SH-SY5Y (cell line): Measurements from ENCODE around the gene IL17RE.

ENCODE experiments used
- GATA2 ChIP-seq: IDR thresholded peaks from 2 replicates; pipeline ENCODE4 v1.6.1; 2011; ENCODE audit warnings: mild to moderate bottlenecking, low read depth, low read length
- GATA3 ChIP-seq: IDR thresholded peaks from 2 replicates; pipeline ENCODE4 v1.6.1; 2011; ENCODE audit warnings: low read depth, mild to moderate bottlenecking, low read length, moderate library complexity

Gene IL17RE

DNA sequence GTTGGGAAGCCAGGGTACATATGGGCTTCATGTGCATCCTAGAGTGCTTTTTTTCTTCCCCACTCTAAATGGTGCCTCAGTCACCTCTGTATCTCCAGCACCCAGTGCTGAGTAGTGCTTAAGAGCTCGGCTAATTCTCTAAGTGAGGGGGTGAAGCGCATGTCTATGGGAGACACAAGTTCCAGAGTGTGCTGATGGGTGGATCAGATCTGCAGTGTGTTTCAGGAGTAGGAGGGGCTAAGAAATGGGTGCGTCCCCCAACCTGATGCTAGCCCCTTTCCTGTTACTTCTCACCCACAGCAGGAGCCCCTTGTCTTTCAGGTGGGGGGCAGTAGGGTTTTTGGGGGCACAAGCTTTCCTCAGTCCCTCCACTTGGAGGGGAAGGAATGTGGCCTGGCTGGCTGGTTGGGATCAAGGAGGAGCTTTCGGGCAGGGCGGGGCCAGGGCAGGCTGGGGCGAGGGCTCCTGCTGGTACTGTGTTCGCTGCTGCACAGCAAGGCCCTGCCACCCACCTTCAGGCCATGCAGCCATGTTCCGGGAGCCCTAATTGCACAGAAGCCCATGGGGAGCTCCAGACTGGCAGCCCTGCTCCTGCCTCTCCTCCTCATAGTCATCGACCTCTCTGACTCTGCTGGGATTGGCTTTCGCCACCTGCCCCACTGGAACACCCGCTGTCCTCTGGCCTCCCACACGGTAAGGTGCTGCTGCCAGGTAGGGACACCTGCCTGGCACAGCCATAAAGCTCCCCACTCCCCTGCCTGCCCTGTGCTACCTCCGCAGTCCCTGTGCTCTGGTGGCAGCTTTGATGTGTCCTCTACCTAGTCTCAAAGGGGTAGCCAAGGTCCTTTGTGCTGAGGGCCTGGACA is at the start of gene IL17RE:
Gene IL17RE, plus strand, starts transcription at position 477 of the 866 bp plus-strand sequence. Its CDS starts 85 bp downstream, at position 562.
- TF ChIP-seq GATA3 = no peak
- TF ChIP-seq GATA2 = no peak

DNA sequence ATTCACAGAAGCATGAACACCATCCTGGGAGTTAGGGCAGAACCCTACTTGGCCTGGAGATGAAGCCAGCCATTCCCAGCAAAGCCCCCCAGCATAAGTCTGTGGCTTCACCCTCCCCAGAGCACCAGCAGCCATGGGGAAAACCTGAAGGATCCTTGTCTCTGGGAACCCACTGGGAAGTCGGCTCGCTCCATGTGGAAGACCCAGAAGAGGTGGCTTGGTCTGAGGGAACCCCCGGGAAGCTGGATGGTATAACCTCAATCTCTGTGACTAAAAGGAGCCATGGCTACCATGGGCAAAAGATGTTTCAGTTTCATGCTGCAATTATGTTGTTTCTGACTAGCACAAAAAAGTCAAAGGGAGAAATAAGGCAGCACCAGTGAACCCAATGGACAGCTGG is 47.1 kb upstream of the IL17RE start:
- TF ChIP-seq GATA2 = no peak
- TF ChIP-seq GATA3 = no peak

GRCh38 chr3:9859530-9860025 is 43.1 kb upstream of the IL17RE start:
- no peak for TF ChIP-seq GATA2
- TF ChIP-seq GATA3 = no peak

- no peak for TF ChIP-seq GATA3
- no peak for TF ChIP-seq GATA2
These were observed 41.4 kb upstream of the IL17RE start for GRCh38 chr3:9861201-9861600.

- no peak for TF ChIP-seq GATA2
- TF ChIP-seq GATA3 = no peak
These were observed 41.0 kb upstream of the IL17RE start for GRCh38 chr3:9861626-9862130.

- TF ChIP-seq GATA2 (no peak), GATA3 (no peak)
These were observed 40.1 kb upstream of the IL17RE start for GRCh38 chr3:9862391-9863057.

GRCh38 chr3:9863058-9863772 is 39.4 kb upstream of the IL17RE start:
- TF ChIP-seq GATA3 (no peak), GATA2 (no peak)

DNA sequence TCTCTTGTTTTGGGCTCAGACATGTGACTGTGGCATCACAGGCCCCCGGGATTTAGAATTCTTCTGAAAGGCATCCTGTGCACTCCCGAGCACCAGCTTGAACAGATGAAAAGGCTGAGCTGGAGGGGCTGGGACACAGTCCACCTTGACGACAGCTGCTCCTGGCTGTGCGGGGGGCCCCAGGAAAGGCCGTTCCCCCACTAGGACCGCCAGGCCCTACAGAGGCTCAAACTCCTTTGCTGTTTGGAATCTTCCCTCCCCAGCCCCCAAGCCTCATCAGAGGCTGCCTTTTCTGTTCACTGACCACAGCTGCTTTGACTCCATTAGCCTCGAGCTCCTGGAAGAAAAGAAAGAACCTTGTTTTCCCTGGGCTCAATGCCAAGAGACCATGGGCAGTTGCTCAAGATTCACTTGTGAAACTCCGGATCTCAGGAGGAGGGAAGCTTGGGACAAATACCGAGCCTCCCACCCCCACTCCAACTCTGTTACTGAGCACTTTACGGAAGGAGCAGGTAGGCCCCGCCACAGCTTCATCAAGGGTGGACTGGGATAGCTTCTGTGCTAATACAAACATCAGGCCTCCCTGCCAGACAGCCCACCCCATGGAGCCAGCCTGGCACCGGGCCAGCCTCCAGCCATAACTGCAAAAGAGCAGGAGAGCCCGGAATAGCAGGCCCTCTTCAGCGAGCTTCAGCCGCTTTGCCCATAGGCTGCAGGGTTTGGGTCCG is 38.3 kb upstream of the IL17RE start:
- TF ChIP-seq GATA3 (no peak), GATA2 (no peak)

DNA sequence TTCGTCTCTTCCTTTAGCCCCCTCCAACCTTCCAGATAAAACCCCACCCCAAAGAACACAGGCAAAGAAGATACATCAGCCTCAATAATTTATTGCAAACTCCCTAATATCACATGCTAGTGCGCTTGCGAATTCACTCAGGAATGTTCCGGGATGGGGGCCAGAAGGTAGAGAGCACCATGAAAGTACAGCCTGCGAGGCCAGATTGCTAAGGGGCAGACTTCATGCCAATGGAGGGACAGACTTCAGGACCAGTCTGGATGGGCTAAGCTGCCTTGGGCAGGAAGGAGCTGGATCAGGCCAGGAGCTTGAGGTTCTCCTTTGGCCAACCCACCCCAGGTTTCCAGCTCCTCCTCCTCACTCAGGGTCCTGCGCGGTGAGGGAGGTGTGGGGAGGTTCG is 36.0 kb upstream of the IL17RE start:
- TF ChIP-seq GATA2 (no peak), GATA3 (no peak)

GRCh38 chr3:9867106-9867505 is 35.5 kb upstream of the IL17RE start:
- TF ChIP-seq GATA2 = no peak
- TF ChIP-seq GATA3 = no peak

DNA sequence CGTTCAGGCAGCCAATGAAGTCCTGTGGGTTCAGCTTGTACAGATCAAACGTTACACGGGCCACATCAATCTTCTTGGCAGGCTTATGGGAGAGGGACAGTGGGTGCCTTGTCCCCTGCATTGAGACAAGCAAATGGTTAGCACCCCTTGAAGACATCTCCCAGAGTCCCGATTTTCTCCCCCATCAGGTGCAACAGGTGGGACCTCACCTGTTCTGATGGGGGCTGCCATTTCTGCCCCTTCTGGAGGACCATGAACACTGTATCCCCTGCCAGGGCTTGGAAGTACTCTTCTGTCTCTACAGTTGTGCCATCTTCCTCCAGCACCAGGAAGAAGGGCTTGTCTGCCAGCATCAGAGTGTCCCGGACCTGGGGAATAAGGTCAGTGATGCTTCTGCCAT is 32.7 kb upstream of the IL17RE start:
- no peak for TF ChIP-seq GATA2
- no peak for TF ChIP-seq GATA3

DNA sequence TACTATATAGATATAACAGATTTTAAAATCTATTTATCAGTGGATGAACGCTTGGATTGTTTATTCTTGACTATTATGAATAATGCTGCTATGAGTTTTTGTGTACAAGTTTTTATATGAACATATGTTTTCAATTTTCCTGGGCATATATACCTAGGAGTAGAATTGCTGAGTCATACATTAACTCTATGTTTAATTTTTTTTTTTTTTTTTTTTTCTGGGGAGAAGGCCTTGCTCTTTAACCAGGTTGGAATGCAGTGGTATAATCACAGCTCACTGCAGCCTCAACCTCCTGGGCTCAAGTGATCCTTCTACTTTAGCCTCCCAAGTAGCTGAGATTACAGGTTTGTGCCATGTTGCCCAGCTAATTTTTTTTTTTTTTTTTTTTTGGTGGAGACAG is 31.7 kb upstream of the IL17RE start:
- TF ChIP-seq GATA3 (no peak), GATA2 (no peak)

DNA sequence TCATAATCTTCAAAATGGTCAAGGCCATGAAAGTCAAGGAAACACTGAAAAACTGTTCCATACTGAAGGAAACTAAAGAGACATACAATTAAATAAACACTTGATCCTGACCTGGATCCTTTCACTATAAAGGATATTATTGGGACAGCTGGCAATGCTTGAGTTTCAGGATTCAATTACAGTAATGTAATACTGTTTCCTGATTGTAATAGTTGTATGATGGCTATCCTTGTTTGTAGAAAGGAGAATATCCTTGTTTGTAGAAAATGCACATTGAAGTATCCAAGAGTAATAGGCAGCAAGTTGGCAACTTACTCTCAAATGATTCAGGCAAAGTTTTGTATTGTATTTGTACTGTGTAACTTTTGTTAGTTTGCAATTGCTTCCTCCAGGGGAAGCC is 27.2 kb upstream of the IL17RE start:
- no peak for TF ChIP-seq GATA3
- TF ChIP-seq GATA2 = no peak

- TF ChIP-seq GATA2 (no peak), GATA3 (no peak)
These were observed 25.7 kb upstream of the IL17RE start for GRCh38 chr3:9876991-9877390.
